Activated naive CD4-positive, alpha-beta T cell treated with anti-CD3 and anti-CD28 coated beads, Interleukin-2, amount 50 U/mL, for 24 hours (primary cell): Measurements from ENCODE around the gene CDKN2A.
A peak's percentile ranks its signal among the peaks of the same experiment; 100 is the strongest.

Source experiments
- H3K27ac Mint-ChIP-seq: one replicate; pipeline ENCODE4 v1.8.0; 2021; ENCODE audit warnings: mild to moderate bottlenecking, mixed read lengths
- H3K27me3 Mint-ChIP-seq: one replicate; pipeline ENCODE4 v1.8.0; 2021; ENCODE audit warnings: mixed read lengths
- H3K36me3 Mint-ChIP-seq: one replicate; pipeline ENCODE4 v1.8.0; 2021; ENCODE audit warnings: mixed read lengths
- H3K4me1 Mint-ChIP-seq: one replicate; pipeline ENCODE4 v1.8.0; 2021; ENCODE audit warnings: mixed read lengths
- H3K4me3 Mint-ChIP-seq: one replicate; pipeline ENCODE4 v1.8.0; 2021; ENCODE audit warnings: mild to moderate bottlenecking, mixed read lengths
- H3K9me3 Mint-ChIP-seq: one replicate; pipeline ENCODE4 v1.8.0; 2021; ENCODE audit warnings: mixed read lengths

Gene CDKN2A

DNA sequence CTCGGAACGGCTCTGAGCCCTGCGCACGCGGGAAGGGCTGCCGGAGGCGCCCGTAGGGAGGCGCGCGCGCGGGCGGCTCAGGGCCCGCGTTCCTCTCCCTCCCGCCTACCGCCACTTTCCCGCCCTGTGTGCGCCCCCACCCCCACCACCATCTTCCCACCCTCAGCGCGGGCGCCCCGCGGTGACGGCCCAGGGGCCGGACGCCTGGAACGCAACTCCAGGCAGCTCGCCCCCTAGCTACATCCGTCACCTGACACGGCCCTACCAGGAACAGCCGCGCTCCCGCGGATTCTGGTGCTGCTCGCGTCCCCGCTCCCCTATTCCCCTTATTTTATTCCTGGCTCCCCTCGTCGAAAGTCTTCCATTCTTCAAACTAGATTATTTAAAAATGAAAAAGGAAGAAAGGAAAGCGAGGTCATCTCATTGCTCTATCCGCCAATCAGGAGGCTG, 389 bp upstream of the CDKN2A start, which contains the start of gene CDKN2B-AS1:
CDKN2B-AS1 (plus strand) TSS at position 236 of the 450 bp plus-strand sequence.
- Mint-ChIP-seq H3K4me1 (peaks cover 13% of the 10 kb centered on the region), H3K9me3 (peaks cover 3% of the 10 kb centered on the region), H3K27ac (no peak within 1 kb of the TSS), H3K36me3 (peaks cover 2% of the 10 kb centered on the region), H3K4me3 (peak within 1 kb of the TSS; percentile 94), H3K27me3 (peaks cover 28% of the 10 kb centered on the region)

DNA sequence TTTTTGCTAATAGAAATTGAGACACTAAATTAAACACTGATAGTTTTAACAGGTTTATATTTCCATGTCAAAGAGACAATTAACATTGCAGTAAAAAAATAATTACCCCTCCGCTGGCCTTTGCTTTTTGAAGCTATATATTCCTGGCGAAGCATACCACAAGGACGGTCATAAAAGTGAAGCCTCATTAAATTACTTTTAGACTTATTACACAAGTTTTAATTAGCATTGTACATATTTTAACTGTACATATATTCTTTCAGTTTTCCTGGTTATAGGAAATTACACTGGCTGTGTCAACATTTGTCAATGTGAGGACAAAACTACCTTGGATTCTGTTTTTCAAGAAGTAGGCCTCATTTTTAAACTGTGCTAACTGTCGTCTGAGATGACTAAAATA, 1.2 kb downstream of the CDKN2A start:
- H3K4me3 Mint-ChIP-seq: peak overlapping the region; percentile 94
- peaks cover 13% of the 10 kb centered on the region for H3K4me1 Mint-ChIP-seq
- H3K36me3 Mint-ChIP-seq: peaks cover 2% of the 10 kb centered on the region
- peaks cover 37% of the 10 kb centered on the region for H3K27me3 Mint-ChIP-seq
- H3K9me3 Mint-ChIP-seq: peaks cover 5% of the 10 kb centered on the region
- H3K27ac Mint-ChIP-seq: no peak overlapping the region

DNA sequence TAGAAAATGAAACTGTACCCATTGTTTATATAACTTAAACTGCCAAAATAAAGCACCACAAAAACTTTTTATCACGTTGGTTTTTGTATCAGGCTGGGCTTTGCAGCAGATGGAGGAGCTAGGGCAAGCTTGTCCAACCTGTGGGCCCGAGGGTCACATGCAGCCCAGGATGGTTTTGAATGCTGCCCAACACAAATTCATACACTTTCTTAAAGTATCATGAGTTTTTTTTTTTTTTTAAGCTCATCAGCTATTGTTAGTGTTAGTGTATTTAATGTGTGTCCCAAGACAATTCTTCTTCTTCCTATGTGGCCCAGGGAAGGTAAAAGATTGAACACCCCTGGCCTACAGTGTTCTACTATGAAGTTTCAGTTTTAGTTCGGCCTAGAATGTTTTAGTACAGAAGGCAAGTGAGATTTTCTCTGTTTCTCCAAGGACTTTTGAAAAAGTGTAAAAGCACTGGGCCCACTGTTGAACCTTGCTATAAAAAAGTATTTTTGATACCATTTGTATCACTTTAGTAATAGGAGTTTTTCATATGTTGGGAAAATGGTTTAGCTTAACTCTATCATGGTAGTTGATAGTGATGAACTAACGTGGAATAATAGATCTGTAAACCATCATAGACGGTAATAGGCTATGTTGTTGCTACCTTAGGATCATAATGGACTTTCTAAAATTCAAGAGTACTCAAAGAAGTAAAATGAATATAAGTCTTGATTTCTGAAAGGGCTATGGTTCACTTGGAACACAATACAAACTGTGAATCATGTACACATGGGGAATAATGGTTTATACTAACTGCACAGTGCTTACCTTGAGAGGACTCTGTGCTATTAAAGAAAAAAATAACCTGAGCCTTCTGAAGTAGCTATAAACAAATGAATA, 2.9 kb downstream of the CDKN2A start:
- no peak overlapping the region for H3K4me3 Mint-ChIP-seq
- peaks cover 2% of the 10 kb centered on the region for H3K36me3 Mint-ChIP-seq
- H3K27me3 Mint-ChIP-seq: peaks cover 36% of the 10 kb centered on the region
- peaks cover 5% of the 10 kb centered on the region for H3K9me3 Mint-ChIP-seq
- H3K27ac Mint-ChIP-seq: peak overlapping the region; percentile 23
- H3K4me1 Mint-ChIP-seq: peaks cover 11% of the 10 kb centered on the region

DNA sequence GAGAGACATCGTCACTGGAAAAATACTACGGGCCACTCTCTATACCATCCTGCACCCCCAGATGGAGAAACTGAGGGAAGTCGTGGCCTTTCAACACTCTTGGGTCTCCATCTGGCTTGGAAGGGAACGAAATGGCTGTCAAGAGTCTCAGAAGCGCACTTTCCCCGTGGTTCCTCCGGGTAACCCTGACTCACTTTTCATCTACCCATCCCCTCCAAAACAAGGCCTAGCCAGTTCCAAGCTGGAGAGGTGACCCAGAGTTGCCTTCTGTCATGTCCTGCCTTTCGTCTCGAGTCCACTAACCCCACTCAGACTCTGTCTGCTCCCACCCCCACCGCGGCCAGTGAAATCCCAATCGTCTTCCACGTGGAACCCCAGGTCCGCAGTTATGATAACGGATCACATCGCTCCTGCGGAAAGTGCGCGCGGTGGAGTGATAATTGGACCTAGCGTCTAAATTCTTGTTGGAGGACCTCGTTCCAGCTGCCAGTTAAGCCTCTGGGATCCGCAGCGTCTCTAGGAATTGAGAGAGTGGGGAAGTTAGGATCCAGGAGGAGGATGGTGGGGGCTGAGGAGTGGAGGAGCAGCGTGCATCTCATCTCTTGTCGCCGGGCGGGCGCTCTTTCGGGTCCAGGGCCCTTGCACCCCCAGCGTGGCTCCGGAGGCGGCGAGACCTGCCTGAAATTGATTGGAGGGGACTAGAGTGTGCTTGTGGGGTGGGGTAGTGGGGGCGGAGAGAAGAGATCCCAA, 4.6 kb downstream of the CDKN2A start:
- Mint-ChIP-seq H3K36me3 (peaks cover 2% of the 10 kb centered on the region), H3K4me3 (no peak overlapping the region), H3K27ac (peak overlapping the region; percentile 46), H3K27me3 (peaks cover 39% of the 10 kb centered on the region), H3K9me3 (peaks cover 5% of the 10 kb centered on the region), H3K4me1 (peaks cover 6% of the 10 kb centered on the region)

DNA sequence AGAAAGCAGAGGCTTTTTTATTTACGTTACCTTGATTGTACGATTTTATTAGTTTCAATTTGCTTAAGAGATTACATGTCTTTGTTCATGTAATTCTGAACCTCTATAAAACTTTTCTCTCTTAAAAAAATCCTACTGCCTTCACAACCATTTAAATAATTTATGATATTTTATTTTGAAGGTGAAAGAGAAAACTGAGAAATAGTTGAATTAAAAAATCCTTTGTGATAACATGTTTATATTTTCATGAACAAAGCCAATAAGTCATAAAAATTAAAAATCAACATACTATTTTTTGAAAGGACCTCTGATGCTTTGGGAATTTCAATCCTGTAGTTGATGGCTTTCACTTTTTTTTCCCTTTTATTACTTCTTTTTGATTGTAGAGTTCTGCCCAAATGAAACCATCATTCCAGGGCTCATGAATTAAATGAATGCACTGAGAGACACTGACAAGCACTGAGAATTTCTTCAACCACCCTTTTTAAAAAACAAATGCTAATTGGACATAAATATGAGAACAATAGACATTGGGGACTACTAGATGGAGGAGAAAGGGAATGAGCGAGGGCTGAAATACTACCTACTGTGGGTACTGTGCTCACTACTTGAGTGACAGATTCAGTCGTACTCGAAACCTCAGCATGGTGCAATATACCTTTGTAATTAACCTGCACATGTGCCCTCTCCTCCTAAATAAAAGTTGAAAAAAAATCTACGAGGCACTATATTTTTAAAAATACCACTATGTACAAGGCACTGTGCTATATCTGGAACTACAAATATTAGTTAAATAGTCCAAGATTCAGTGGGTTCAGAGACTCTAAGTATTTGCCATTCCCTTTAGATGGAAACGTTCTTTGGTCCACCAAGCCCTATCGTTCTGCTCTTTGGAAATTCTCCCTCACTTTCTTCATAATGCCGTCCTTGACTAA, 5.9 kb downstream of the CDKN2A start:
- Mint-ChIP-seq H3K4me3 (no peak overlapping the region), H3K27me3 (peaks cover 48% of the 10 kb centered on the region), H3K27ac (no peak overlapping the region), H3K36me3 (peaks cover 2% of the 10 kb centered on the region), H3K4me1 (peaks cover 2% of the 10 kb centered on the region), H3K9me3 (peaks cover 5% of the 10 kb centered on the region)

DNA sequence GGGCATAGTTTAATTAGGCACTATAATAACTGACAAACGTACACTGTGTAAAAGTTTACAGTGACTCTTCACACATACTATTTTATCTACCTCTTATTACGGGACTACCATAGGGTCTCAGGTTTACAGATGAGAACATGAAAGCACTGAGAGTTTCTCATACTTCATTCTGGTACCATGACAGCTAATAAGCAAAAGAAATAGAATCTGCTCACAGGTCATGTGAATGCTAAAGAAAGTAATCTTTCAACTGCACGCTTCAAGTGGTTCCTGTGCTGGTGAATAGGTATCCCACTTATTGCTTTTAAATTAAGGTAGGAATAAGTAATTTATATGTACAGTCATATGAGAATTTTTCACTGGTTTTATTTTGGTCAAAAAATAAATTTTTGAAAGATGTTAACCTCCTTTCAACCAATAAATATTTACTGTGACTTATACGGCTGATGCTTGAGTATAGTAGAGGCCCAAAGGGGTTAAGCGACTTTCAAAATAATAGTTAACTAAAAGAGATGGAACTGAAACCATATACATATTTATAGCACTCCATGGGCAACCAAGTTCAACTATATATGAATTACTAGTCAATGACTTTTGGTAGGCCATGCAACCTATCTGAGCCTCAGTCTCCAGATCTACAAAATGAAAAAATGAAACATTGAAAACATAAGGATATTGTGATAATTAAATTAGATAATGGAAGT, 8.1 kb downstream of the CDKN2A start:
- Mint-ChIP-seq H3K27me3 (peaks cover 60% of the 10 kb centered on the region), H3K9me3 (peaks cover 5% of the 10 kb centered on the region), H3K27ac (no peak overlapping the region), H3K4me1 (no peaks in the 10 kb centered on the region), H3K4me3 (no peak overlapping the region), H3K36me3 (peaks cover 2% of the 10 kb centered on the region)

DNA sequence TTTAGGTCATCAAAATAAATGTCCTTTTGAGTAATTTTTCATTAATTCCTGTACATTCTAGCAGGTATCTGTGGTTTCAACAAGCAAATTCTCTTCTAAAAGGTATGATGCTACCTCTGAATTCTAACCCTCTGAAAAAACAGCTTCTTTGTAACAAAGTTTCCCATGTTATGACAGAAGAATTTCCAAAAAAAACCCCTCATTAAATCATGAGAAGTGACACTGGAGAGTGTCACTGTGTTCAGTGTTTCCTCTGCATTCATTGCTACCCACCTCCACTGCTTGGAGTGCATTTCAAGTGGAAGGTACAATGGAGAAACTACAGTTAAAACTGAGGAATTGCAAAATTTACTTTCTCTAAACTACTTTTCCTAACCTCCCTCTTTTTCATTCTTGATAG, 10.1 kb downstream of the CDKN2A start:
- Mint-ChIP-seq H3K36me3 (no peaks in the 10 kb centered on the region), H3K27ac (no peak overlapping the region), H3K4me1 (no peaks in the 10 kb centered on the region), H3K9me3 (peaks cover 2% of the 10 kb centered on the region), H3K4me3 (no peak overlapping the region), H3K27me3 (peaks cover 58% of the 10 kb centered on the region)

DNA sequence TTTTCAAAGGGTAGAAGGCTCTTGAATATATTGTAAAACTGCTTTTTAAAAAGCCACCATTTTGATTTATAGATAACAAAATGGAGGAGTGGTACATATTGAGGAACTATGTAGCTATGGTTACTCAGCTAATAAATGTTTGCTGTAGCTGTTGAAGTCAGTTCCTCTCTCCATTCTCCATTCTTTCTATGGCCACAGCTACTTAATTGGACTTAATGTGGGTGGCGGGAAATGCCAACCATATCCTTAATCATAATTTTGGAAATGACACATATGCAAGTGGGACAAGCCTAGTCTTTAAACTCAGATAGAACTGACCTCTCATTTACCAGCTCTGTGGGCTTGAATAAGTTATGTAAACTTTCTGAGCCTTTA, 10.6 kb downstream of the CDKN2A start:
- H3K36me3 Mint-ChIP-seq: no peaks in the 10 kb centered on the region
- no peak overlapping the region for H3K27ac Mint-ChIP-seq
- no peaks in the 10 kb centered on the region for H3K4me1 Mint-ChIP-seq
- peaks cover 7% of the 10 kb centered on the region for H3K9me3 Mint-ChIP-seq
- H3K27me3 Mint-ChIP-seq: peaks cover 60% of the 10 kb centered on the region
- no peak overlapping the region for H3K4me3 Mint-ChIP-seq

DNA sequence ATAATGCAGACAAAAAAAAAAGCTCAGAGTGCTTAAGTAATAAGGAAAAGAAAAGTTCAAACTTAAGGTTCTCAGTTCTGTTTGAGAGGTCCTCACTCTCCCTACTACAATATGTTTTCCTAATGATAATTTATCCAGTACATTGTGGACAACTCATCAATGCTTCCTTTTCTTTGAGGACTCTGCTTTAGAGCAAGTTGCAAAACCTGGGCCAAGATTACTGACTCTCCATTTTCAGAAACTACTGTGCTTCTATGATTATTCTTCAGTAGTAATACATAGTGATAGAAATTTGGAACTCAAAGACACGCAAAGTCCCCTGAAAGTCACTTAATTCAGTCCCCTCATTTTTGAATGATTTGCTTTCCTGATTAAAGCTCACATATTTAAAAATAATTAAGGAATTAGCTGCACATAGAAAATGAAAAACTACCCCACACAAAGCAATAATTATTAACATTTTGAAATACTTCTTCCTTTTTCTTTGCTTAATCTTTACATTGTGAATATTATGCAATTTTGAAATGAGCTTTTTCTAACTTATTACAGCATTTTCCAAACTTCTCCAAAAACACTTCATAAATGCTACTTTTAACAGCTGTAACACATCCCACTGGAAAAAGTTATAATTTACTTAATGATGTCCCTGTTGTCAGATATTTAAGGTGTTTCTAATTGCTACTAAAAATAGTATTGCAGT, 11.2 kb downstream of the CDKN2A start:
- Mint-ChIP-seq H3K36me3 (no peaks in the 10 kb centered on the region), H3K4me1 (no peaks in the 10 kb centered on the region), H3K27me3 (peaks cover 59% of the 10 kb centered on the region), H3K9me3 (peaks cover 9% of the 10 kb centered on the region), H3K27ac (no peak overlapping the region), H3K4me3 (no peak overlapping the region)

DNA sequence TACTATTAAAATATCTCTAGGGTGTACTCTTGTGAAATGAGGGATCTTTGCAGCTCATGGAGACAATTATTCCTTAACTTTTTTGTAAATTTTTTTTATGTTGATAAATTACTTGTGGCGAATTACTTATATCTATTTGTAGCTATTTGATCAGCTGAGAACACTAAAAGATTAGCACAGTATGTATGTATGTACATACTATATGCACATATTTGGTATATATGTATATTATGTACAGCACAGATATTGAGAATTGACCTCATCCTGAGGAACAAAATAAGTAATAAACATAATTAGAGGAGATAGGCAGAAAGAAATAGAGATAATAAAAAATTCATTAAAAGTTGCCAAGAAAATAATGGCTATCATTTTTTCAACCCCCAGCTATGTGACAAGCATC, 11.8 kb downstream of the CDKN2A start:
- Mint-ChIP-seq H3K36me3 (no peaks in the 10 kb centered on the region), H3K9me3 (peaks cover 14% of the 10 kb centered on the region), H3K27me3 (peaks cover 59% of the 10 kb centered on the region), H3K4me1 (no peaks in the 10 kb centered on the region), H3K27ac (no peak overlapping the region), H3K4me3 (no peak overlapping the region)

DNA sequence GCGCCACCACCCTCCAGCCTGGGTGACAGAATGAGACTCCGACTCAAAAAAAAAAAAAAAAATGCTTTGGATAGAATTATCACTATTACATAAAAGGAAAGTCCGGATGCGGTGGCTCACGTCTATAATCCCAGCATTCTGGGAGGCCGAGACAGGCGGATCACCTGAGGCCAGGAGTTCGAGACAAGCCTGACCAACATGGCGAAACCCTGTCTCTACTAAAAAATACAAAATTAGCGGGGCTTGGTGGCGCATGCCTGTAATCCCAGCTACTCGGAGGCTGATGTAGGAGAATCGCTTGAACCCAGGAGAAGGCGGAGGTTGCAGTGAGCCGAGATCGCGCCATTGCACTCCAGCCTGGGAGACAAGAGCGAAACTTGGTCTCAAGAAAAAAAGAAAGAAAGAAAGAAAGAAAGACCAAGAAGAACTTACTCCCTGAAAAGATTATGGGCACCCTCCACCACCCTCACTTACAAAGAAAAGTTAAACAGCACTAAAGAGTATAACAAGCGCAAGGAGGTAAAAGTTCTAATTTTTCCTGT, 17.8 kb downstream of the CDKN2A start:
- H3K27ac Mint-ChIP-seq: no peak overlapping the region
- H3K9me3 Mint-ChIP-seq: peaks cover 19% of the 10 kb centered on the region
- H3K4me3 Mint-ChIP-seq: no peak overlapping the region
- peaks cover 64% of the 10 kb centered on the region for H3K27me3 Mint-ChIP-seq
- H3K4me1 Mint-ChIP-seq: peaks cover 16% of the 10 kb centered on the region
- H3K36me3 Mint-ChIP-seq: no peaks in the 10 kb centered on the region

DNA sequence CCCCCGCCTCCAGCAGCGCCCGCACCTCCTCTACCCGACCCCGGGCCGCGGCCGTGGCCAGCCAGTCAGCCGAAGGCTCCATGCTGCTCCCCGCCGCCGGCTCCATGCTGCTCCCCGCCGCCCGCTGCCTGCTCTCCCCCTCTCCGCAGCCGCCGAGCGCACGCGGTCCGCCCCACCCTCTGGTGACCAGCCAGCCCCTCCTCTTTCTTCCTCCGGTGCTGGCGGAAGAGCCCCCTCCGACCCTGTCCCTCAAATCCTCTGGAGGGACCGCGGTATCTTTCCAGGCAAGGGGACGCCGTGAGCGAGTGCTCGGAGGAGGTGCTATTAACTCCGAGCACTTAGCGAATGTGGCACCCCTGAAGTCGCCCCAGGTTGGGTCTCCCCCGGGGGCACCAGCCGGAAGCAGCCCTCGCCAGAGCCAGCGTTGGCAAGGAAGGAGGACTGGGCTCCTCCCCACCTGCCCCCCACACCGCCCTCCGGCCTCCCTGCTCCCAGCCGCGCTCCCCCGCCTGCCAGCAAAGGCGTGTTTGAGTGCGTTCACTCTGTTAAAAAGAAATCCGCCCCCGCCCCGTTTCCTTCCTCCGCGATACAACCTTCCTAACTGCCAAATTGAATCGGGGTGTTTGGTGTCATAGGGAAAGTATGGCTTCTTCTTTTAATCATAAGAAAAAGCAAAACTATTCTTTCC, 19.3 kb downstream of the CDKN2A start:
- peaks cover 16% of the 10 kb centered on the region for H3K4me1 Mint-ChIP-seq
- peaks cover 23% of the 10 kb centered on the region for H3K9me3 Mint-ChIP-seq
- H3K36me3 Mint-ChIP-seq: peaks cover 2% of the 10 kb centered on the region
- peak overlapping the region; percentile 89 for H3K4me3 Mint-ChIP-seq
- H3K27me3 Mint-ChIP-seq: peaks cover 72% of the 10 kb centered on the region
- no peak overlapping the region for H3K27ac Mint-ChIP-seq

DNA sequence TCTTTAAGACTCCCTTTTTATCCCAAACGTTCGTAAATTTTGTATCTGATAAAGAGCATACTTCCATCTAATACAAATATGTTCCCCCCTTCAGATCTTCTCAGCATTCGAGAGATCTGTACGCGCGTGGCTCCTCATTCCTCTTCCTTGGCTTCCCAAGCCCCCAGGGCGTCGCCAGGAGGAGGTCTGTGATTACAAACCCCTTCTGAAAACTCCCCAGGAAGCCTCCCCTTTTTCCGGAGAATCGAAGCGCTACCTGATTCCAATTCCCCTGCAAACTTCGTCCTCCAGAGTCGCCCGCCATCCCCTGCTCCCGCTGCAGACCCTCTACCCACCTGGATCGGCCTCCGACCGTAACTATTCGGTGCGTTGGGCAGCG, 19.9 kb downstream of the CDKN2A start:
- peak overlapping the region; percentile 24 for H3K27ac Mint-ChIP-seq
- peak overlapping the region; percentile 89 for H3K4me3 Mint-ChIP-seq
- peaks cover 2% of the 10 kb centered on the region for H3K36me3 Mint-ChIP-seq
- peaks cover 16% of the 10 kb centered on the region for H3K4me1 Mint-ChIP-seq
- peaks cover 25% of the 10 kb centered on the region for H3K9me3 Mint-ChIP-seq
- H3K27me3 Mint-ChIP-seq: peaks cover 71% of the 10 kb centered on the region
